NB4 (cell line): ENCODE data around the gene PDE8A.

Experiments
- MYC ChIP-seq: IDR thresholded peaks from 2 replicates; pipeline ENCODE4 v1.6.1; 2011; ENCODE audit warnings: low read depth, low read length
- POLR2A ChIP-seq: IDR thresholded peaks from 2 replicates; pipeline ENCODE4 v1.6.1; 2011; ENCODE audit warnings: mild to moderate bottlenecking; ENCODE audit not compliant: insufficient read length; ENCODE audit errors: extremely low read depth
- TF ChIP-seq, protein P1 (sequence below): IDR thresholded peaks from one replicate; pipeline ENCODE4 v1.5.1; 2012; ENCODE audit warnings: low read depth, low read length
- TF ChIP-seq, protein P2 (sequence below): IDR thresholded peaks from 2 replicates; pipeline ENCODE4 v1.6.1; 2011; ENCODE audit warnings: low read depth, low read length

DNA sequence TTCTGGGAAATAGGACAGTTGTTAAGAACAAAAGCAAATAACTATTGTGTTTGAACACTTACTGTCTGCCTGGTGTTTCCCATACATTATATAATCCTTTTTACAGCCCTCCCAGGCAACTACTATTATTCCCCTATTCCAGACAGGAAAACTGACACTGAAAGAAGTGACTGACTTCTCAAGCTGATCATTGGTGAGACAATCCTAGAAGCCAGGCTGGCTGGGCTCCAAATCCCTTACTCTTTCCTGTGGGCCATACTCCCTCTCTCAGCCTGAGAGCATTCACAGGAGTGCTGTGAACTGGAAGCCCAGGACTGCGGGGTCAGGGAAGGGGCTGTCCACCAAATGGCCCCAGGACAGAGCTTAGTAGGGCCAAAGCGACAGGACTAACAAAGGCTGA lies 39.2 kb upstream of the PDE8A start:
- TF ChIP-seq, protein P1, sequence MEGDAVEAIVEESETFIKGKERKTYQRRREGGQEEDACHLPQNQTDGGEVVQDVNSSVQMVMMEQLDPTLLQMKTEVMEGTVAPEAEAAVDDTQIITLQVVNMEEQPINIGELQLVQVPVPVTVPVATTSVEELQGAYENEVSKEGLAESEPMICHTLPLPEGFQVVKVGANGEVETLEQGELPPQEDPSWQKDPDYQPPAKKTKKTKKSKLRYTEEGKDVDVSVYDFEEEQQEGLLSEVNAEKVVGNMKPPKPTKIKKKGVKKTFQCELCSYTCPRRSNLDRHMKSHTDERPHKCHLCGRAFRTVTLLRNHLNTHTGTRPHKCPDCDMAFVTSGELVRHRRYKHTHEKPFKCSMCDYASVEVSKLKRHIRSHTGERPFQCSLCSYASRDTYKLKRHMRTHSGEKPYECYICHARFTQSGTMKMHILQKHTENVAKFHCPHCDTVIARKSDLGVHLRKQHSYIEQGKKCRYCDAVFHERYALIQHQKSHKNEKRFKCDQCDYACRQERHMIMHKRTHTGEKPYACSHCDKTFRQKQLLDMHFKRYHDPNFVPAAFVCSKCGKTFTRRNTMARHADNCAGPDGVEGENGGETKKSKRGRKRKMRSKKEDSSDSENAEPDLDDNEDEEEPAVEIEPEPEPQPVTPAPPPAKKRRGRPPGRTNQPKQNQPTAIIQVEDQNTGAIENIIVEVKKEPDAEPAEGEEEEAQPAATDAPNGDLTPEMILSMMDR = no peak
- TF ChIP-seq, protein P2, sequence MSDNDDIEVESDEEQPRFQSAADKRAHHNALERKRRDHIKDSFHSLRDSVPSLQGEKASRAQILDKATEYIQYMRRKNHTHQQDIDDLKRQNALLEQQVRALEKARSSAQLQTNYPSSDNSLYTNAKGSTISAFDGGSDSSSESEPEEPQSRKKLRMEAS = no peak
- TF ChIP-seq POLR2A = no peak
- no peak for TF ChIP-seq MYC
